ENCODE results near the gene LGMN.

- TF ChIP-seq CTCF (IDR thresholded peaks at IDR 0.05) (no peak), POLR2A (IDR thresholded peaks at IDR 0.05) (no peak)
These were observed 44.5 kb upstream of the LGMN start for GRCh38 chr14:92792885-92793284.
